PC-9 (cell line): Measurements from ENCODE around the gene PDE7B.

Experiments used
- CTCF ChIP-seq: fragments of 200-600 bp; sonication (generic); conservative IDR thresholded peaks from 2 replicates; pipeline ENCODE4 v1.6.1; 2017; ENCODE audit warnings: mixed run types, antibody characterized with exemption, mild to moderate bottlenecking, moderate library complexity
- EZH2 ChIP-seq: fragments of 200-600 bp; sonication (generic); IDR thresholded peaks from 2 replicates; pipeline ENCODE4 v1.8.0; 2017; ENCODE audit warnings: antibody characterized with exemption, low read depth

- no peak for TF ChIP-seq CTCF
- TF ChIP-seq EZH2 = no peak
These were observed 9.7 kb downstream of the PDE7B start for GRCh38 chr6:135861189-135861588.
